Activated B cell treated with CpG ODN at 0.5 μM for 24 hours (primary cell): ENCODE data around the gene POU4F3. TPM values are rescaled to one million over a fixed set of nuclear protein-coding genes. Genes with fewer than 3 reads are reported as not detected.

Experiments
- ATAC-seq: fragments of 200-7000 bp; cut with Tn5 transposase; one replicate; pipeline ENCODE4 v1.10.0; 2021; ENCODE audit warnings: low read depth, mild to moderate bottlenecking, moderate library complexity
- CTCF ChIA-PET: fragments of 350-600 bp; sonication (Branson Sonifier 250); formaldehyde crosslinking; loops from one replicate; lab custom pipeline; 2021; ENCODE audit warnings: antibody characterized with exemption; lab: Charles Lee
- POLR2A ChIA-PET: fragments of 350-600 bp; sonication (Branson Sonifier 250); formaldehyde crosslinking; loops from one replicate; lab custom pipeline; 2021; ENCODE audit warnings: antibody characterized with exemption; lab: Charles Lee
- DNase-seq: peaks from one replicate; pipeline ENCODE4 v3.0.0; 2022
- H3K27ac Mint-ChIP-seq: one replicate; pipeline ENCODE4 v1.8.0; 2020; ENCODE audit warnings: mixed read lengths
- H3K27me3 Mint-ChIP-seq: one replicate; pipeline ENCODE4 v1.8.0; 2021; ENCODE audit warnings: mixed read lengths
- H3K36me3 Mint-ChIP-seq: one replicate; pipeline ENCODE4 v1.8.0; 2021; ENCODE audit warnings: low read depth, mixed read lengths
- H3K4me1 Mint-ChIP-seq: one replicate; pipeline ENCODE4 v1.8.0; 2021; ENCODE audit warnings: mixed read lengths
- H3K4me3 Mint-ChIP-seq: one replicate; pipeline ENCODE4 v1.8.0; 2020; ENCODE audit warnings: mild to moderate bottlenecking, mixed read lengths
- H3K9me3 Mint-ChIP-seq: one replicate; pipeline ENCODE4 v1.8.0; 2020; ENCODE audit warnings: mixed read lengths
- CTCF ChIP-seq: fragments of 200-600 bp; IDR thresholded peaks from one replicate; pipeline ENCODE4 v1.8.0; 2022; ENCODE audit warnings: antibody characterized with exemption, mild to moderate bottlenecking
- intact Hi-C: fragments of 100-400 bp; cut with micrococcal nuclease; formaldehyde crosslinking; loops from one replicate; pipeline ENCODE4 v1.15.1; 2024
- total RNA-seq: library from RNA; stranded (reverse); gene quantifications from 2 replicates; pipeline ENCODE4 v1.2.3, GENCODE V29; 2022

Gene POU4F3
- total RNA-seq, 1 donor from 2014 or later: not detected

GRCh38 chr5:146329697-146330096 is 8.9 kb upstream of the POU4F3 start:
- ATAC-seq: no peak
- no peaks in the 10 kb centered on the region for H3K9me3 Mint-ChIP-seq
- no peak for TF ChIP-seq CTCF
- no peaks in the 10 kb centered on the region for H3K36me3 Mint-ChIP-seq
- intact Hi-C loops: no loop called here
- CTCF ChIA-PET: no interaction called here
- no peaks in the 10 kb centered on the region for H3K4me1 Mint-ChIP-seq
- no peak overlapping the region for H3K4me3 Mint-ChIP-seq
- H3K27me3 Mint-ChIP-seq: peaks cover 50% of the 10 kb centered on the region
- no peak for DNase-seq
- no peak overlapping the region for H3K27ac Mint-ChIP-seq
- POLR2A ChIA-PET: no interaction called here

GRCh38 chr5:146331423-146331822 is 7.2 kb upstream of the POU4F3 start:
- peaks cover 59% of the 10 kb centered on the region for H3K27me3 Mint-ChIP-seq
- intact Hi-C loops: no loop called here
- H3K27ac Mint-ChIP-seq: no peak overlapping the region
- H3K36me3 Mint-ChIP-seq: no peaks in the 10 kb centered on the region
- H3K4me3 Mint-ChIP-seq: no peak overlapping the region
- H3K4me1 Mint-ChIP-seq: no peaks in the 10 kb centered on the region
- ATAC-seq: no peak
- TF ChIP-seq CTCF: no peak
- no peak for DNase-seq
- CTCF ChIA-PET: no interaction called here
- no peaks in the 10 kb centered on the region for H3K9me3 Mint-ChIP-seq
- POLR2A ChIA-PET: no interaction called here

- intact Hi-C loops: no loop called here
- Mint-ChIP-seq H3K27ac (no peak overlapping the region), H3K36me3 (no peaks in the 10 kb centered on the region), H3K27me3 (peaks cover 67% of the 10 kb centered on the region), H3K4me1 (peaks cover 2% of the 10 kb centered on the region), H3K4me3 (no peak overlapping the region), H3K9me3 (no peaks in the 10 kb centered on the region)
- ATAC-seq (no peak), DNase-seq (no peak)
- ChIA-PET CTCF (no interaction called here), POLR2A (no interaction called here)
- no peak for TF ChIP-seq CTCF
Measured at GRCh38 chr5:146334074-146334533, 4.5 kb upstream of the POU4F3 start.

GRCh38 chr5:146336197-146336596 is 2.4 kb upstream of the POU4F3 start:
- Mint-ChIP-seq H3K4me3 (no peak overlapping the region), H3K27ac (no peak overlapping the region), H3K27me3 (peaks cover 73% of the 10 kb centered on the region), H3K4me1 (peaks cover 6% of the 10 kb centered on the region), H3K36me3 (no peaks in the 10 kb centered on the region), H3K9me3 (peaks cover 2% of the 10 kb centered on the region)
- DNase-seq (no peak), ATAC-seq (no peak)
- POLR2A ChIA-PET: no interaction called here
- CTCF ChIA-PET: no interaction called here
- intact Hi-C loops: no loop called here
- no peak for TF ChIP-seq CTCF

GRCh38 chr5:146337264-146337904 is 1.3 kb upstream of the POU4F3 start:
- ATAC-seq (no peak), DNase-seq (no peak)
- ChIA-PET POLR2A (no interaction called here), CTCF (no interaction called here)
- Mint-ChIP-seq H3K27me3 (peaks cover 78% of the 10 kb centered on the region), H3K4me3 (no peak overlapping the region), H3K36me3 (no peaks in the 10 kb centered on the region), H3K9me3 (peaks cover 2% of the 10 kb centered on the region), H3K4me1 (peaks cover 6% of the 10 kb centered on the region), H3K27ac (no peak overlapping the region)
- intact Hi-C loops: no loop called here
- TF ChIP-seq CTCF: no peak
